GM12891 (cell line): ENCODE results near the gene ZNF22.

Experiments used
- DNase-seq: peaks from one replicate; pipeline ENCODE4 v3.0.0; 2011; ENCODE audit warnings: low spot score; ENCODE audit not compliant: insufficient read length
- FAIRE-seq: peaks from 2 replicates; lab custom pipeline; 2011; peaks lifted over from hg19 to GRCh38; lab: Jason Lieb, UNC
- PAX5 ChIP-seq: IDR thresholded peaks from 2 replicates; pipeline ENCODE4 v1.6.1; 2011; ENCODE audit warnings: low read length, moderate library complexity, mild to moderate bottlenecking; ENCODE audit not compliant: insufficient read depth, severe bottlenecking
- POLR2A ChIP-seq: IDR thresholded peaks from 2 replicates; pipeline ENCODE4 v1.6.1; 2011; ENCODE audit warnings: low read depth, low read length, control low read depth
- POLR2AphosphoS5 ChIP-seq: IDR thresholded peaks from 2 replicates; pipeline ENCODE4 v1.6.1; 2011; ENCODE audit warnings: low read depth, low read length, control low read depth
- POU2F2 ChIP-seq: IDR thresholded peaks from 2 replicates; pipeline ENCODE4 v1.6.1; 2011; ENCODE audit warnings: low read depth, mild to moderate bottlenecking, control low read depth, low read length, moderate library complexity
- SPI1 ChIP-seq: IDR thresholded peaks from 2 replicates; pipeline ENCODE4 v1.6.1; 2011; ENCODE audit warnings: low read depth, low read length, control low read depth
- TAF1 ChIP-seq: IDR thresholded peaks from 2 replicates; pipeline ENCODE4 v1.6.1; 2011; ENCODE audit warnings: low read depth, low read length, control low read depth

ZNF22 gene

DNA sequence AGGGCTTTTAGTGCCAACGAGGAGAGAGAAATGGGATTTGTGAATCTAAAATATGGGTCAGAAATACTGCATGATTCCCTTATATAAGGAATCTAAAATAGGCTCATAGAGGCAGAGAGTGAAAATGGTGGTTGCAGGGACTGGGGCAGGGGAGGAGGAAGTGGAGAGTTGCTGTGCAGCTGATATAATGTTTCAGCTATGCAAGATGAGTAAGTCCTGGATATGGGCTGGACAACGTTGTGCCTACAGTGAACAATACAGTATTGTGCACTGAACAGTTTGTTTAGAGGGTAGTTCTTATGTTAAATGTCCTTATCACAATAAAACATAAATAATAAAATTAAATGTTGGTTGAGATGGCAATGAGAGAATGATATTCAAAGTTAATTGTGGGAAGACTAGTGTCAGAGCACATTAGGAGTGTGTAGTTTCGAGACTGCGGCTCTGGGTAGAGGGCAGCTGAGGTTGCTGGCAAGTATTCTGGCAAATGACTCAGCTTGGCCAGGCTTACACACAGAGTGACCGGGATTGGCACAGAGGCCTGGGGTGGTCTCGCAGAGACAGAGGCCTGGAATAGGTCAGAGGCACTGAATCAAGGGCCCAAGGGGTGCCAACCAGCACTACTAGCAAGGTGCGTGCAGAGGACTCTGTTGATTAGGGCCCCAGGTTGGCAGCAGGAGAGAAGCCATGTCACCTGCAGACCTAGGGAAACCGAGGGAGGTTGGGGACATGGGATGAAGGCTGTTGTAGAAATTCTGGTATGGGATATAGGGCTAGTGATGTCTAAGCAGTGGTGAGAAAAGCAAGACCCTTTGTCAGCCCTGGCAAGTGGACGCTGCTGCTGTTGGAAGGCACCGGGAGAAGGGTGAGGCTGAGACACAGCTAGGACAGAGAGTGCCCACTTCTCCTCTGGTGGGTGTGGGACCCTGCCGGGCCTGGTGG, 19.3 kb upstream of the ZNF22 start:
- peak; percentile 80 for TF ChIP-seq SPI1
- no peak for TF ChIP-seq TAF1
- DNase-seq: no peak
- peak; percentile 95 for FAIRE-seq

DNA sequence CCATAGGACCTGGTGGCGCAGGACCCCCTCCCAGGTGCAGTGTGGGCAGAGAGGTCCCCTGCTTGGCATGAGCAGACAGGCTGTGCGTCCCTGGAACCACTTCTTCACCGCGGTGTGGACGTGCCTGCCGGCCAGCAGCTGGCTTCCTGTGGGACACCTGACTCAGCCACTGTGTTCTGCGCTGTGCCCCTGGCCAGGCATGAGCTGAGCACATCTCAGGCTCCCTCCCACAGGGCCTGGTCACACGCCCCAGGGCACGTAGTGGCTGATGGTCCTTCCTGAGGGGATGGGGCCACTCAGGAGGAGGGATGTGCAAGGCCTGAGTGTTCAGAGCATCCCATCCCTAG, 18.6 kb upstream of the ZNF22 start:
- TF ChIP-seq POLR2A: no peak
- TF ChIP-seq POU2F2: no peak
- no peak for TF ChIP-seq PAX5
- no peak for TF ChIP-seq SPI1
- no peak for TF ChIP-seq TAF1
- TF ChIP-seq POLR2AphosphoS5: no peak
- no peak for DNase-seq
- no peak for FAIRE-seq

DNA sequence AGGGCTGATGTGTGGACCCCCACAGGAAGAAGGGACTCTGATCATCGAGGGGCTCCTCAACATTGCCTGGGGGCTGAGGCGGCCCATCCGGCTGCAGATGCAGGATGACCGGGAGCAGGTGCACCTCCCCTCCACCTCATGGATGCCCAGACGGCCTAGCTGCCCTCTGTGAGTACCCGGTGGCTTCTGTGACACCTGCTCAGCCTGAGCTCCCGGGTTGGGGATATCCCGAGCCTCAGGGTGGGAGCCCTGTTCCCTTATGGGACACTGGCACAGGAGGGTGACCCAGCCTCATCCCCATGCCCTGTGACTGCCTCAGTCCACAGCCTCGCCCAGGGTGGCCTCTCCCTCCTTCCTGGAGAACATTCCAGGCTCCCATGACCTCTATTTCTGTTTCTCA, 18.2 kb upstream of the ZNF22 start:
- DNase-seq (no peak), FAIRE-seq (no peak)
- TF ChIP-seq PAX5 (no peak), POLR2A (no peak), SPI1 (no peak), POU2F2 (no peak), POLR2AphosphoS5 (no peak), TAF1 (no peak)

DNA sequence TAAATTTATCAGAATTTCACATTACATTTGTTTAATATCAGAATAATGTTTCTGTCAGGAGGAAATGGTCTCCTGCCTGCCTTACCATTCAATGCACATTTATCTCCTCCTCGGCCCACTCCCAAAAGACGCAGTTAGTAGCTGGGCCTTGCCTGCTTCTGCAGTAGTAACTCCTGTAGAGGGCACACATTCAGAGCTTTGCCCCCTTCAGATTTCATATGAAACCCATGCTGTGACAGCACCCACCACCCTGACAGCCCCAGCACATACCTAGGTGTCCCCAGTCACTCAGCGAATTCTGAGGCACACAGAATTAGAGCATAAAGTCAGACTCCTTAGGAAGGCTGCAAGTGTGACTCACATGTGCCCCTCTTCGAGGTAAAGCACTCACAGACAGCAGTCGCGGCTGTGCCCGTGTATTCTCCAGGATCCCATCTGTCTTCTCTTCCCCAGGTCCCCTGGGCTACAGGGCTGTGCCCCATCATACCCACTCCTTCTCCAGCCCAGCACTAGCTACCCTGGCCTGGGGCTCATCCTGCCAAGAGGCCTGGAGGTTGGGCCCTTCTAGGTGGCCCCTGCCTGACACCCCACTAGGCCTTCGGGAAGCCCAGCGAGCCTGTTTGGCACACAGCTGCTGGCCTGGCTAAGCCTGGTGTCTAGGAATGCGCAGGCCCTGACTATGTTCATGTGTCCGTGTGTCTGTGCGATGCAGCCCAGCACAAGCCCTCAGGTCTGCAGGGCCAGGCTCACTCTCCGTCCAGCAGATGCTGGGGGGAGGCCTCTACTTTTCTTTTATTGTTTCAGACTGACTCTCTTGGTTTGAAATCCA, 17.4 kb upstream of the ZNF22 start:
- DNase-seq (no peak), FAIRE-seq (no peak)
- TF ChIP-seq TAF1 (no peak), POLR2A (no peak), POU2F2 (no peak), PAX5 (no peak), POLR2AphosphoS5 (no peak), SPI1 (no peak)

DNA sequence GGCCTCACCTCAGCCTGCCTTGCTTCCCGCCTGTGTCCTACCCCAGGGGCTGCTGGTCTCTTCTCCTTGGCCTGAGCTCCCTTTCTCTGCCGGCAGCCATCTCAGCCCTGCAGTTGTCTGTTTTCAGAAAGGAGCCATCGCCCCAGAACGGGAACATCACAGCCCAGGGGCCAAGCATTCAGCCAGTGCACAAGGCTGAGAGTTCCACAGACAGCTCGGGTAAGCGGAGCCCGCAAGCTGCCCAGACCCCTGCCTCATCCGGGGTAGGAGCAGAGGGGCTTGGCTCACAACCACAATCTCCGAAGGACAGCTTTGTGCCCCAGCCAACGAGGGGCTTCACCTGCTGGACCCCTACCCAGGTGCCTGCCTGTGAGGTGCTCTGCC, 16.8 kb upstream of the ZNF22 start:
- TF ChIP-seq SPI1: no peak
- TF ChIP-seq POLR2AphosphoS5: no peak
- TF ChIP-seq POU2F2: no peak
- TF ChIP-seq PAX5: no peak
- no peak for TF ChIP-seq POLR2A
- TF ChIP-seq TAF1: no peak
- DNase-seq: no peak
- FAIRE-seq: no peak

DNA sequence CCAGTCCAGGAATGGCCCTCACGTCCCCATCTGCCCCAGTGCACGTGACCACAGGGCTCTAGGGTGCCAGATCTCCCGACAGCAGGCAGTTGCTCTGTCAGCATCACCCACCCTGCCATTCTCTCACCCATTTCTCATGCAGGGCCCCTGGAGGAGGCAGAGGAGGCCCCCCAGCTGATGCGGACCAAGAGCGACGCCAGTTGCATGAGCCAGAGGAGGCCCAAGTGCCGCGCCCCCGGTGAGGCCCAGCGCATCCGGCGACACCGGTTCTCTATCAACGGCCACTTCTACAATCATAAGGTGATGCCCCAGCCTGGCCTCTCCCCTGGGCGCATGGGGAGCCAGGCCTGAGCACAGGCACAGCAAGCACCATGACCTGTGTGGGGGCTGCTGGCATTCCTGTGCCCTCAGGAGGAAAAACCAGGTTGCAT, 16.0 kb upstream of the ZNF22 start:
- no peak for FAIRE-seq
- TF ChIP-seq POLR2A (no peak), PAX5 (no peak), POU2F2 (no peak), SPI1 (no peak), TAF1 (no peak), POLR2AphosphoS5 (no peak)
- no peak for DNase-seq

DNA sequence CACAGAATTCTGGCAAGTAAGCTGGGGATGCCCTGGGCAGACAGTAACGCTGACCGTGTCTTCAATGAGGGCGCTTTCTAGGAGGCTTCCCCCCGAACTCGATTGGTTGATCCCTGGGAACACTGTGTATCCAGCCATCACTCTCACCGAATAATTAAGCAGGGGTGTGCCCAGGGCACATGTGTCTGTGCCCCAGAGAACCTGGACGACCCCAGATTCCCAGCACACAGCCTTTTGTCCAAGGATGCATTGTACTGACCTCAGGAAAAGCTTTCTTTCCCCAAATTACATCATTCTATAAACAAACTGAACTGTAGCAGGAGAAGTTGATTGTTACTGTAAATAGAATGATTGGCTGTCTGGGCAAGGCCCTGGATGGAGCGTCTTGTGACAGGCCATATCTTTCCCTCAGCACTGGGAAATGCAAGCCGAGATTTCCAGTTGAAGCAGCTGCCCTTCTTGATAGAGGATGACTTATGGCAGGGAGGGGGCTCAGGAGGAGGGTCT, 15.5 kb upstream of the ZNF22 start:
- no peak for FAIRE-seq
- no peak for TF ChIP-seq POU2F2
- TF ChIP-seq TAF1: no peak
- DNase-seq: no peak

DNA sequence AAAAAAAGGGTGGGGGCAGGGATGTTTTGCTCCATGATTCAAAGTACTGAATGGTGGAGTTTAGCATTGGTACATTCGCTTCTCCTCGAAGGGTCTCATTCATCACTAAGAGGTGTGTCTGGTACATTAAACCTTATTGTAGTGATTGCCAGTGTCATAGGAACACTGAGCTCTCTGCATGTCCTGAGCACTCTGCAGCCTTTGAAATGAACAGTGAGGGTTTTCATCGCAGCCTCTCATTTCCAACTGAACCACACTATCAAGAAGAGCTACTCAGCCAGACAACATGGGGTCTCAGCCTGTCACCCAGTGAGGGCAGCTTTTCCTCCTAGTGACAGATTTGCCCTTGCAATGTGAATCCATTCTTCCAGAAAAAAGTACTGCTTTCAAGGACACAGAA, 14.5 kb upstream of the ZNF22 start:
- TF ChIP-seq SPI1 (no peak), TAF1 (no peak), PAX5 (no peak), POLR2AphosphoS5 (no peak), POLR2A (no peak), POU2F2 (no peak)
- no peak for FAIRE-seq
- DNase-seq: no peak

DNA sequence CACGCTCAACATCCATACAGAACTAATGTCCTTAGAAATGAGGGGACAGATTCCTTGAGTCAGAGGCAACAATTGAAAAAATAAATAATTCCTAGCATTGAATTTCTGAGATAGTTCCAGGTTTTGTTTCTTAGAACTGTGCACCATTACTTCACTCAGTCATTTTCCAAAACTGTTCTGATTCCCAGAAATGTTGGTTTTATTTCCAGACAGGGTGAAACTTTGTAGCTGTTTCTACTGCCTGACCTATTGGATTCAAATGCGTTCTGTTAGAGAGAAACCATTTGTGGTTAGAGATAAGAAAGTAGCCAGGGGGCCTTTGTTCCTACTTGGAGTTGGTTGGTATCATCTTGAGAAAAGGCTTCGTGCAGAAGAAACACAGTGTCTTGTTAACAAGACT, 14.1 kb upstream of the ZNF22 start:
- no peak for FAIRE-seq

More for the DNA sequence above, 14.1 kb upstream of the ZNF22 start:
- DNase-seq: no peak
- no peak for TF ChIP-seq SPI1
- no peak for TF ChIP-seq POLR2A
- no peak for TF ChIP-seq POLR2AphosphoS5
- no peak for TF ChIP-seq POU2F2
- TF ChIP-seq PAX5: no peak
- no peak for TF ChIP-seq TAF1
